GM18870 (cell line): ENCODE data around the gene ARFGEF3.

Experiments used
- ATAC-seq: cut with Tn5 transposase; IDR thresholded peaks from one replicate; pipeline ENCODE4 v1.9.1; 2021; ENCODE audit warnings: moderate library complexity; ENCODE audit not compliant: unreplicated experiment

The ARFGEF3 gene

DNA sequence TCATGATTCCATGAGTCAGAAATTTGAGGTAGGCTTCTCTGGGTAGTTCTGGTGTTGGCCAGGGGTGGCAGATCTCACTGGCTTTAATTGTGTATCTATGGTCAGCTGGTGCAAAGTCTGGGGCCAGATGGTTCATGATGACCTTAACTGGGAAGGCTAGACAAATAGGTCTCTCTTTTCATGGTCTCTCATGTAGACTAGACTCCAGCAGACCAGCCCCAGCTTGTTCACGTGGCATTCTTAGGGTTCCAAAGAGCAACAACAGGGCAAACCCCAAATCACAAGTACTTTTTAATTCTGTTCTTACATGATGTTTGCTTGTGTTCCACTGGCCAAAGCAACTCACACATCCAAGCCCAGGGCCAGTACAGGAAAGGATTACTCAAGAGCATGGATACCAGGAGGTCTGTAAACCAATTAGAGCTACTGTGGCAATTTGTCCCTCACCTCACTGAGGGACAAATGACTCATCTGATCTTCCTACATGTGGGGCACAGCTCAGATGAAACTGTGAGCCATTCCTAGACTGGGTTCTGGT is 136.1 kb downstream of the ARFGEF3 start:
- ATAC-seq = no peak

DNA sequence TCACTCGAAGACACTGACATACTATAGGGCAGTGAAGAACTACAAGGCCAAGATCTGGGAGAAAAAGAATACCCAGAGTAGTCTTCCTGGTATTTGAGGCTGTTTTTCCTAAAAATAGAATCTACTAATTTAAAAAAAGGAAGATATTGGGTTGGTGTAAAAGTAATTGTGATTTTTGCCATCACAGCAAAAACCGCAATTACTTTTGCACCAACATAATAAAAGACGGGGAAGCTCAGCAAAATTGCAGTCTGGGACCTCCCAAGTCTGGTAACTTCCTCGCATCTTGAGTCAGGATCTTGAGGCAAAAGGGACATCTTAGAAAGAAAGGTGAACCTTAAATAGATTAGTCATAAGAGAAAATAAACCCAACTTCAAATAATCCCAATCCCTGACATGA is 138.7 kb downstream of the ARFGEF3 start:
- no peak for ATAC-seq

DNA sequence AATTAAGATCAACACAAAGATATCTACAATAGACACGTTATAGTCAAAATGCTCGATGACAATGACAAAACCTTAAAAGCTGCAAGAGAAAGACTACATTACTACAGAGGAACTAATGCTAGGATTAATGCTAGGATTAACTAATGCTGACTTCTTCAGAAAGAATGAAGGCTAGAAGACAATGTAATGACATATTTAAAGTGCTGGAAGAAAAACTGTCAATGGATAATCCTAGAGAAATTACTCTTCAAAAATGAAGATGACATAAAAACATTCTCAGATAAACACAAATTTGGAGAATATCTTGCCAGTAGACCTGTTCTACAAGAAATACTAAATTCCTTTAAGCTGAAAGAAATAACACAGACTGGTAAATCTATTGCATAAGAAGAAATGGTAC is 140.8 kb downstream of the ARFGEF3 start:
- ATAC-seq = no peak

DNA sequence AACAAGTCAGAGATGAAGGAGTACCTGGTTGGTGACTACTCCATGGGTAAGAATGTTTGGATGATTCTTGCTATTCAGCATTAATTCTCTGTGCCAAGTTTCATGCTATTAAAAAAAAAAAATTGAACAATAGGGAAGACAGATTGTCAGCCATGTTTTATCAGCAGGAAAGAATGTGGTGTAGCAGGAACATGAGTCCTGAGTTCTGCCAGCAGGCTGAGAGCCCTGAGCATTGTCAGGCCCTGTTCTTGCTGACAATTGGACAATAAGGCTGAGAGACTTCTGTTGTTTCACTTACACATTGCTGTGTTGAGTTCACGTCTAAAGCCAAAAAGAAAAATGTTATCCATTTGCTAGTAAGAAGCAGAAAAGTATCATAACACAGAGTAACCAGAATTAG is 145.6 kb downstream of the ARFGEF3 start:
- no peak for ATAC-seq

DNA sequence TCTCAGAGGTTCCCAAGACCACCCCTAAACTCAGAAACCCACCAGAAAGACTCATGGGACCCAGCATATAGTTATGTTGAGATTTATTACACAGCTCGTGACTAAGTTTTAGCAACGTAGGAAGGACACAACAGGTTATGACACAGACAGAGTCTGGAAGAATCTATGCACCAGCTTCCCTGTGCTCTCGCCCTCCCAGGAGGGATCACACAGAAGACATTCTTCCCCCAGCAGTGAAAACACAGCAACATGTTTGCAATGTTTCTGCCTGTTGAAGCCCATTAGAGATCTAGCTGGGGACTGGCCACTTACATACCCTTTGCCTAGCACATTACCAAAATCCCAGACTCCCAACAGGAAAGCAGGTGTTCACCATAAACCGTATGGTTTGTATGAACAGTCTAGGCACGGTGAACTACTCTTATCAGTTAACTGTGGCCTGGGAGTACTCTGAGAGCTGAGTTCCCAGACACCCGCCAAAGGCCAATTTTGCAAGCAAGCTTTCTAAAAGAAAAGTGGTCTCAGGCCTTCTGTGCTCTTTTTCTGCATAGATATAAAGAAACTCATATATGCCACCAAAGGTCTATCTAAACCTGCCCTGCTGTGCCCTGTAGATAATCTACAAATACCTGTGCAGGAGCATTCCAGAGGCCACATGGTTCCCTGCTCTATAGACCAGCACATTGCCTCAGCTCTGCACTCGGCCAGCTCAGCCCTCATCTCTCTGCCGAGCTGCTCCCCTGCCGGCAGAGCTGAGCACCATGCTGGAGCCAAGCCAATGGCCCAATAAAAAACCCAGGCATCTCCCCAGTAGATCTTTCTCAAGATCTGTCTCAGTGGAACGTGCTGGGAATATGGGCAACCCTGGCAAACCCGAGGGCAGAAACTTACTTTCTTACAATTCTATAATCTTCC is 146.3 kb downstream of the ARFGEF3 start:
- no peak for ATAC-seq

- ATAC-seq = no peak
Measured at GRCh38 chr6:138308731-138309110, 147.0 kb downstream of the ARFGEF3 start.

DNA sequence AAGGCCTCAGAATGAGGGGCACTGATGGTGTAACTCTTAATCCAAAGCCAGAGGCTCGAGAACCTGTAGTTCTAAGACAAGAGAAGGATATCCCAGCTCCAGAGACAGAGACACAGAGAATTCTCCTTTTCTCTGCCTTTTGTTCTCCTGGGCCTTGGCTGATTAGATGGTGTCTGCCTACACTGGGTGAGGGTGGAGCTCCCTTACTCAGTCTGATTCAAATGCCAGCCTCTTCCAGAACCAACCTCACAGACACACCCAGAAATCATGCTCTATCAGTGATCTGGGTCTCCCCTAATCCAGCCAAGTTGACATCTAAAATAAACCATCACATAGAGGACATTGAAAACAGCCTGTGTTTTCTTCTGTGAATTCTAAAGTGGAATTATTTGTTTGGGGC is 148.0 kb downstream of the ARFGEF3 start:
- ATAC-seq = no peak

DNA sequence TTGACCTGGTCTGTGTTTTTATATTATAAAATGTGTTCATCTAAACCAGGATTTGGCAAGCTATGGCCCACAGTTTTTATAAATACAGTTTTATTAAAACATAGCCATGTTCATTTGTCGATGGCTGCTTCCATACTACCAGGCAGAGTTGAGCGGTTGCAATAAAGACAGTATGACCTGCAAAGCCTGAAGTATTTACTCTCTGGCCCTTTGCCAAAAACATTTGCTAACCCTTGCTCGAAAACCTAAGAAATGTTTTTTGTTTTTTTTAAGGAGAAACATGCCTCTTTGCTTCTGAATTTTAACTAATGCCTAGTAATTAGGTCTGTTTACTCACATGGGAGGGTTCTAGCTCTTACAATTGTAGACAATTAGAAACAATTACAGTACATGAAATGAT is 148.6 kb downstream of the ARFGEF3 start:
- no peak for ATAC-seq

DNA sequence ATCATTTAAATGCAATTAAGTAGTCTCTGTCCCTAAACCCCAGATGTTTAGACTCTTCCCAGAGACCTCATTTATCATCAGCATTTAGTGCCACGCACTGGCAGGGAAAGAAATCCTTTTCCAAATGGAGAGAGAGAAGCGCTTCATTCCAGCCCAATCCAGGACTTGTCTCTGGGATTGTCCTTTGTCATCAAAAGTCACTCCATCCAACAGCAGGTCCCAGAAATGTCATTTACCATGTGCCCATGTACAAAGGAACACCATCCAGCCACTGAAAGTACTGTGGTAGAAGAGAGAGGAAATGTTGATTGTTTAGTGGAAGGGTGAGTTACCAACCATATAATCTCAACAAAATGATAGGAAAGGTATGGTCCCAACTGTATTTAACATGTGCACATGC is 149.1 kb downstream of the ARFGEF3 start:
- ATAC-seq = no peak

GRCh38 chr6:138311268-138311667 is 149.5 kb downstream of the ARFGEF3 start:
- no peak for ATAC-seq

GRCh38 chr6:138318741-138319375 is 157.1 kb downstream of the ARFGEF3 start:
- no peak for ATAC-seq

GRCh38 chr6:138321934-138322333 is 160.2 kb downstream of the ARFGEF3 start:
- ATAC-seq = no peak

DNA sequence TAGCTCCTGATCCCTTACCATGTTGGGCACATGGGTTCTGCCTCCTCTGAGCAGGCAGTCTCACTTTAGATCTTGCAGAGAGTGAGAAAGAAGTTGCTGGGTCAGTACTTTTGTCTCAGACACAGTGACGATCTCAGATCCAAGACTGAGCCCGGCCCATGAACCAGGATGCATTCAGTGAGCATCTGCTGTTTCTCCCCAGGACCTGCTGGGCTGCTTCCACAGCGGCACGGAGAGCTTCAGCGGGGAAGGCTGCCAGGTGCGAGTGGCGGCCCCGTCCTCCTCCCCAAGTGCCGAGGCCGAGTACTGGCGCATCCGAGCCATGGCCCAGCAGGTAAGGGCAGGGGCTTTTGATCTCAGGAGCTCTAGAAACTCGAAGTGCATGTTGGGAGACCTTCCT is 162.1 kb downstream of the ARFGEF3 start:
- no peak for ATAC-seq

GRCh38 chr6:138328210-138328609 is 166.5 kb downstream of the ARFGEF3 start:
- ATAC-seq = no peak

DNA sequence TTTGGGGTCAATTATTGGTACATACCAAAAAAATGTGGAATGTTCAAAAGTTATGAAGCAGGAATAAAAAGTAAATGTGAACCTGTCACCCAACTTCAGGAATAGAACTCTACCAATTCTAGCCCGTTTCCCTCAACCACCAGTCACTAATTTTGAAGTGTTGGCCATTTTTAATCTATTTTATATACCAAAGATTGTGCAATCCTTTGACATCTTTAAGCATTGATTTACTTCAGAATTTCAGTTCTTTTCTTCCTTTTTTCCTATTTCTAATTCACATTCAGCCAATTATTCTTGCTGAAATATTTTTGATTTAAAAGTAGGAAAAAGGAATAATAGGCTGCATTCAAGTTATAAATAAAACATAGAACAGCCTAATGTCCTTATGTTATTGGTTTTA is 169.0 kb downstream of the ARFGEF3 start:
- no peak for ATAC-seq

- ATAC-seq = no peak
Measured at GRCh38 chr6:138331444-138331843, 169.7 kb downstream of the ARFGEF3 start.

DNA sequence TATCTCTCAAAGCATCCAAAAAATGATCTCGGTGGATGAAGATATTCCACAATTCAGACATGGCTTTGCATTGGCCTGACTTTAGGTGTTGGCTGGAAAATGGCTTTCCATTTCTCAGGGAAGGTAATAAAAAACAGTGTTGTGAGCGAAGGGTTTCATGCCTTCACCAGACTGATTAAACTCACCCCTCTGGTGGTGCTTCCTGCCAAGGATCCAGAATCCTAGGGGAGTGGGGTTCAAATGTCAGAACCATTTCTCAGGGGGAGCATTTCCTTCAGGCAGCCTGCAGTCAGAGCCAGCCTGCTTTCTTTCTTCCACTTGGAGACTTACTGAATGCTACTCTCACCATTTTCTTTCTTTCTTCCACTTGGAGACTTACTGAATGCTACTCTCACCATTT is 170.2 kb downstream of the ARFGEF3 start:
- no peak for ATAC-seq

- no peak for ATAC-seq
Measured at GRCh38 chr6:138334000-138334399, 172.3 kb downstream of the ARFGEF3 start.

DNA sequence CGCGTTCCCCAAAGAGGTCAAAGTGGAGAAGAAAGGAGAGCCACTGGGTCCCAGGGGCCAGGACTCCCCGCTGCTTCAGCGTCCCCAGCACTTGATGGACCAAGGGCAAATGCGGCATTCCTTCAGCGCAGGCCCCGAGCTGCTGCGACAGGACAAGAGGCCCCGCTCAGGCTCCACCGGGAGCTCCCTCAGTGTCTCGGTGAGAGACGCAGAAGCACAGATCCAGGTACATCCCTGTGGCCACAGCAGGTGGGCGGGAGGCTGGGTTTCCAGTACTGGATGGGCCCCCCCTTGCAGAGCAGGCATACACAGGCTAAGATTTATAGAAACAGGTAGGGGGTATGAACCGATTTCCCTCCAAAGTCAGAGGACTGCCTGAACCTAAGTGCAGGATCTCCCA is 173.2 kb downstream of the ARFGEF3 start:
- no peak for ATAC-seq

- ATAC-seq = no peak
Measured at GRCh38 chr6:138336221-138336620, 174.5 kb downstream of the ARFGEF3 start.

DNA sequence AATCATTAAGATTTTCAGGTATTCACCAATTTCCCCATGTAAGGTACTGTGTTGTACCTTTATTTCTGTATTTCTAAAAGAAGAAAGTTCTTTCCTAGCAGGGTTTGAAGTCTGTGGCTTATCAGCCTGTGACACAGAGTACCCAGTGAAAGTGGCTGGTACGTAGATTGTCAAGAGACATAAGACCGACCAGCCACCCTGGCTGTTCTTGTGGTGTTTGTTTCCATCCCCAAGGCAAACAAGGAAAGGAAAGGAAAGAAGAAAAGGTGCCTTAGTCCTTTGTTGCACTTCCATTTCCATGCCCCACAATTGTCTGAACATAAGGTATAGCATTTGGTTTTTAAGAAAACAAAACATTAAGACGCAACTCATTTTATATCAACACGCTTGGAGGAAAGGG is 175.3 kb downstream of the ARFGEF3 start:
- no peak for ATAC-seq

GRCh38 chr6:138339024-138339423 is 177.3 kb downstream of the ARFGEF3 start:
- ATAC-seq = no peak
